K562 (cell line): ENCODE data around the gene PCDHGB1. TPM values are rescaled to one million over a fixed set of nuclear protein-coding genes. Genes with fewer than 3 reads are reported as not detected.

Source experiments
- ATAC-seq: fragments of 200-7000 bp; cut with Tn5 transposase; 3 replicates; pipeline ENCODE4 v1.9.1; 2020; ENCODE audit warnings: moderate library complexity
- BruUV-seq: library from RNA; stranded (reverse); fragments of 400-500 nt; replicated peaks from 2 replicates; lab custom pipeline; 2021; lab: Mats Ljungman, UMichigan
- CTCF ChIA-PET: fragments of 300-600 bp; formaldehyde crosslinking; extraction: SDS; loops from one replicate; lab custom pipeline; 2021; ENCODE audit warnings: low intra/inter-chr PET ratio; lab: Yijun Ruan, JAX
- POLR2A ChIA-PET: fragments of 300-600, 350-650 bp; sonication (Branson Sonifier 250); formaldehyde crosslinking; extraction: SDS; loops from one replicate; lab custom pipeline; 2021; ENCODE audit warnings: antibody characterized with exemption, inconsistent platforms; lab: Yijun Ruan, JAX
- DNase-seq, 4 experiments: peaks; one replicate each; pipeline versions ENCODE4 v3.0.0 to v3.0.0-alpha.2; 2011 to 2018; ENCODE audit warnings: low spot score in 3 of 4, mixed read lengths in 3 of 4; ENCODE audit errors: extremely low read depth in 1 of 4
- FAIRE-seq: peaks from 2 replicates; lab custom pipeline; 2011; peaks lifted over from hg19 to GRCh38; lab: Jason Lieb, UNC
- H2AFZ ChIP-seq: 2 replicates; pipeline ENCODE4 v1.6.0; 2011; ENCODE audit warnings: low read depth, low read length, control low read depth, inconsistent platforms
- H3K27ac ChIP-seq: fragments of 200-600 bp; 3 replicates; pipeline ENCODE4 v1.8.0; 2011; ENCODE audit warnings: low read depth, mild to moderate bottlenecking, control low read depth, inconsistent platforms, low read length, moderate library complexity, mixed read lengths; ENCODE audit errors: extremely low read depth
- H3K27me3 ChIP-seq, 2 experiments: fragments of 300-600 bp in 1 of 2; 2 replicates in 1 of 2; 3 replicates in 1 of 2; pipeline versions ENCODE4 v1.6.0 to v1.8.0; 2011; ENCODE audit warnings: inconsistent platforms in 2 of 2, low read length in 2 of 2, mild to moderate bottlenecking in 1 of 2, mixed read lengths in 1 of 2, moderate library complexity in 1 of 2; ENCODE audit not compliant: control insufficient read depth in 2 of 2, insufficient read depth in 2 of 2
- H3K36me3 ChIP-seq: fragments of 300-600 bp; 3 replicates; pipeline ENCODE4 v1.8.0; 2011; ENCODE audit warnings: mild to moderate bottlenecking, low read length, inconsistent platforms; ENCODE audit not compliant: control insufficient read depth, insufficient read depth
- H3K4me1 ChIP-seq, 2 experiments: fragments of 200-600 bp in 1 of 2; replicated peaks in 1 of 2; 2 replicates in 1 of 2; 3 replicates in 1 of 2; pipeline versions ENCODE4 v1.5.1 to v1.8.0; 2011; ENCODE audit warnings: inconsistent platforms in 2 of 2, low read length in 2 of 2, mild to moderate bottlenecking in 1 of 2, mixed read lengths in 1 of 2, moderate library complexity in 1 of 2; ENCODE audit not compliant: control insufficient read depth in 2 of 2, insufficient read depth in 2 of 2
- H3K4me2 ChIP-seq: 2 replicates; pipeline ENCODE4 v1.6.1; 2011; ENCODE audit warnings: low read length, control low read depth, inconsistent platforms, mixed read lengths; ENCODE audit not compliant: insufficient read depth
- H3K4me3 ChIP-seq: fragments of 200-600 bp; sonication (generic), shearing (Covaris generic); 2 replicates; pipeline ENCODE4 v1.5.1; 2016; ENCODE audit warnings: control low read depth, inconsistent platforms
- H3K79me2 ChIP-seq: fragments of 200-600 bp; 3 replicates; pipeline ENCODE4 v1.8.0; 2011; ENCODE audit warnings: low read length, inconsistent platforms; ENCODE audit not compliant: control insufficient read depth, insufficient read depth
- H3K9ac ChIP-seq, 2 experiments: 2 replicates each; pipeline versions ENCODE4 v1.6.0 to v1.6.1; 2011; ENCODE audit warnings: low read depth in 2 of 2, low read length in 2 of 2, control low read depth in 1 of 2, inconsistent platforms in 1 of 2, mild to moderate bottlenecking in 1 of 2, mixed read lengths in 1 of 2; ENCODE audit not compliant: insufficient read depth in 1 of 2
- H3K9me1 ChIP-seq: one replicate; pipeline ENCODE4 v1.6.0; 2011; ENCODE audit warnings: inconsistent platforms, mild to moderate bottlenecking, low read length, moderate library complexity; ENCODE audit not compliant: control insufficient read depth, insufficient read depth
- H3K9me3 ChIP-seq: replicated peaks from 2 replicates; pipeline ENCODE4 v1.5.1; 2011; ENCODE audit warnings: low read depth, low read length, inconsistent platforms; ENCODE audit not compliant: control insufficient read depth, insufficient read depth
- H4K20me1 ChIP-seq: replicated peaks from 2 replicates; pipeline ENCODE4 v1.6.1; 2011; ENCODE audit warnings: low read length, inconsistent platforms, mixed read lengths; ENCODE audit not compliant: control insufficient read depth, insufficient read depth
- CBX3 ChIP-seq, 2 experiments: IDR thresholded peaks; 1 replicate in 1 of 2; 2 replicates in 1 of 2; pipeline ENCODE4 v1.6.1; 2012; ENCODE audit warnings: inconsistent platforms in 2 of 2, low read length in 2 of 2, borderline replicate concordance in 1 of 2, control low read depth in 1 of 2
- EGR1 ChIP-seq: fragments of 450-650 bp; conservative IDR thresholded peaks from 2 replicates; pipeline ENCODE4 v1.6.1; 2017; ENCODE audit warnings: mild to moderate bottlenecking
- FOXM1 ChIP-seq, 2 experiments: fragments of 450-650 bp in 1 of 2; sonication (generic) in 1 of 2; formaldehyde crosslinking in 1 of 2; IDR thresholded peaks; 2 replicates each; pipeline versions ENCODE4 v1.6.1 to v1.9.0; 2017 to 2022; ENCODE audit warnings: low read depth in 2 of 2, mild to moderate bottlenecking in 2 of 2, missing genetic modification reagents in 1 of 2, moderate library complexity in 1 of 2
- IFI16 ChIP-seq: fragments of 250-450 bp; sonication (Bioruptor Pico); IDR thresholded peaks from 2 replicates; pipeline ENCODE4 v2.1.2; 2022; ENCODE audit warnings: mild to moderate bottlenecking, inconsistent platforms
- L3MBTL2 ChIP-seq: fragments of 450-650 bp; IDR thresholded peaks from 2 replicates; pipeline ENCODE4 v1.6.1; 2016; ENCODE audit warnings: mild to moderate bottlenecking, moderate library complexity
- MTA1 ChIP-seq: fragments of 450-650 bp; IDR thresholded peaks from 2 replicates; pipeline ENCODE4 v1.6.1; 2017; ENCODE audit warnings: borderline replicate concordance
- MTF1 ChIP-seq: fragments of 250-450 bp; sonication (Bioruptor Pico); IDR thresholded peaks from 2 replicates; pipeline ENCODE4 v1.9.0; 2021; ENCODE audit warnings: moderate library complexity, mild to moderate bottlenecking, inconsistent platforms, borderline replicate concordance
- NUFIP1 ChIP-seq: fragments of 450-650 bp; IDR thresholded peaks from 2 replicates; pipeline ENCODE4 v1.6.1; 2018; ENCODE audit not compliant: partially characterized antibody
- TCF3 ChIP-seq: sonication (generic); formaldehyde crosslinking; IDR thresholded peaks from 2 replicates; pipeline ENCODE4 v1.4.0; 2020; ENCODE audit warnings: mild to moderate bottlenecking, missing genetic modification reagents
- TEAD4 ChIP-seq, 2 experiments: sonication (generic) in 1 of 2; formaldehyde crosslinking in 1 of 2; IDR thresholded peaks; 2 replicates each; pipeline versions ENCODE4 v1.6.1 to v1.8.0; 2012 to 2022; ENCODE audit warnings: borderline replicate concordance in 1 of 2, inconsistent platforms in 1 of 2, low read length in 1 of 2, mild to moderate bottlenecking in 1 of 2, missing genetic modification reagents in 1 of 2
- ZNF41 ChIP-seq: fragments of 250-450 bp; sonication (Bioruptor Pico); conservative IDR thresholded peaks from 2 replicates; pipeline ENCODE4 v1.4.0; 2020; ENCODE audit warnings: mild to moderate bottlenecking
- WGBS: fragments of 100-300 bp; shearing (Covaris generic); methylation state at CpG from one replicate; pipeline ENCODE4 v1.1.6; 2016; ENCODE audit warnings: low coverage, mixed read lengths; ENCODE audit not compliant: insufficient coverage; ENCODE audit errors: missing lambda C conversion rate; 5-methylcytosine and 5-hydroxymethylcytosine counted together
- in situ Hi-C: fragments of 300-500 bp; cut with MboI; formaldehyde crosslinking; loops from 4 replicates; pipeline ENCODE4 v1.15.0; 2018; ENCODE audit warnings: inconsistent platforms, mixed read lengths
- intact Hi-C: fragments of 100-400 bp; cut with micrococcal nuclease; formaldehyde crosslinking; loops from 2 replicates; pipeline ENCODE4 v1.14.2; 2022
- polyA plus RNA-seq, 8 experiments: library from polyadenylated mRNA; depleted of rRNA in 4 of 8; stranded (reverse) in 5 of 8; unstranded in 3 of 8; fragments of >200 nt; fragmentation: Nextera tagmentation in 2 of 8; fragmentation: Illumina TruSeq in 1 of 8; extraction: Ambion mirVana in 2 of 8; extraction: Trizol in 1 of 8; gene quantifications; 2 replicates each; pipeline versions ENCODE4 v1.2.1 to v1.2.3, GENCODE V29; 2011 to 2014; ENCODE audit warnings: inconsistent platforms in 1 of 8, missing spikeins in 1 of 8
- total RNA-seq, 7 experiments: library from RNA; depleted of rRNA in 6 of 7; stranded (reverse); fragments of >200 nt in 6 of 7; fragmentation: Illumina TruSeq in 2 of 7; extraction: Trizol in 2 of 7; gene quantifications; 2 replicates each; pipeline versions ENCODE4 v1.2.1 to v1.2.3, GENCODE V29; 2011 to 2021; ENCODE audit warnings: low replicate concordance in 1 of 7
- TF ChIP-seq, protein P1 (sequence below): sonication (generic); formaldehyde crosslinking; IDR thresholded peaks from 2 replicates; pipeline ENCODE4 v1.8.1; 2022; ENCODE audit warnings: missing genetic modification reagents
- TF ChIP-seq, protein P2 (sequence below), 3 experiments: IDR thresholded peaks in 2 of 3; conservative IDR thresholded peaks in 1 of 3; 2 replicates each; pipeline ENCODE4 v1.5.1; 2011 to 2012; ENCODE audit warnings: low read length in 3 of 3, mild to moderate bottlenecking in 3 of 3, control low read depth in 2 of 3, improper control_type of control experiment in 1 of 3, inconsistent platforms in 1 of 3, low read depth in 1 of 3, mixed read lengths in 1 of 3, moderate library complexity in 1 of 3; ENCODE audit not compliant: insufficient read depth in 2 of 3
- TF ChIP-seq, protein P3 (sequence below): fragments of 250-450 bp; sonication (Bioruptor Pico); IDR thresholded peaks from 2 replicates; pipeline ENCODE4 v1.9.0; 2021; ENCODE audit warnings: mild to moderate bottlenecking
- TF ChIP-seq, protein P4 (sequence below): sonication (generic); formaldehyde crosslinking; IDR thresholded peaks from 2 replicates; pipeline ENCODE4 v1.8.0; 2022; ENCODE audit warnings: mild to moderate bottlenecking, missing genetic modification reagents

PCDHGB1 gene
- total and polyA plus RNA-seq, 9 of the 15 experiments (the other 6 are each of a cell fraction or from before 2014, with no cell fraction given): 0.06 to 0.20 (median 0.07) TPM; not detected in 2

DNA sequence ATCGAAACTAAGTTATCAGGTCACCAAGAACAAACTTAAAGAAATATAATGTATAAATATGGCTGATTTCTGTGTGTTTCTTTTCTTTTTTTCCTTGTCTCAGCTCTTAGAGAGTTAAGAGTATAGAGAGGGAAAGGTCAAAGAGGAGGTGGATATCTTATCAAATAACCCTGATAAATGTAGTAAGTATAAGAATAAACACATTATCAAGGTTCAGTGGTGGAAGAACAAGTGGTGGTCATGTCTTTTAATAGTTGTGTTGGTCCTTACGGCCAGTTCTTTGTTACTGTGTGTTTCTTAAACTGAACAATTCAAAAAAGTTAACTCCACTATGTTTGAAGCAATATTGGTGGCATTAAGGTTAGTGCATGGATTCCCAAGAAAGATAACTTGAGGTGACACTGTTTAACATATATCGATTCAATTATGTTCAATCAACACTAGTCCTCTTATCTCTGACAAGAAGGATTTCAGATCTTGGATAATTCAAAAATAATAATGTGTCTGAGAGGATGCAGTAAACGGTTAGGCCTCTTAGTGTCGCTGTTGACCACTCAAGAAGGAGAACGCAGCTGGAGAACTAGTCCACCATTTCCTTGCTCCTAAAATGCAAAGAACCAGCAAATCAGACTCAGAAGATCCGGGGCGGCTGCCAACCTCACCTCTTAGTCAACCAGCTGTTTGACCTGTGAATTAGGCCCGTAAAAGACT lies 6.5 kb upstream of the PCDHGB1 start, which contains the start of gene PCDHGA3:
PCDHGA3 (plus strand) TSS at position 588 of the 711 bp plus-strand sequence. CDS start 205 bp downstream, outside the sequence.
- peak within 1 kb of the TSS; percentile 72 for H3K4me2 ChIP-seq
- peak; percentile 69 for FAIRE-seq
- intact Hi-C loops: loop anchor here (5.0 kb wide), 1 partner anchor 169 kb away; no protein-coding TSS in a partner anchor
- peak; percentile 48 to 67 (median 50) for DNase-seq
- no peaks in the 10 kb centered on the region for H3K9me1 ChIP-seq
- peak within 1 kb of the TSS; percentile 40 for H3K4me3 ChIP-seq
- no peaks in the 10 kb centered on the region for H4K20me1 ChIP-seq
- ChIA-PET POLR2A (interaction anchor here (1.1 kb wide), 1 partner anchor 221 kb away, joined by 4 read pairs; no protein-coding TSS in a partner anchor), CTCF (interaction anchor here (0.7 to 2.0 kb wide), 4 partner anchors 20 to 217 kb away, joined by 3 to 4 read pairs (median 4); no protein-coding TSS in a partner anchor)
- H3K36me3 ChIP-seq: no peaks in the 10 kb centered on the region
- H3K27me3 ChIP-seq: peaks cover 10 to 26% of the 10 kb centered on the region in 2 experiments; a peak in 4 of 5 replicates
- 5% methylated on average over 9 of the region's 9 CpGs for WGBS
- H3K4me1 ChIP-seq: peaks cover 0 to 9% of the 10 kb centered on the region in 2 experiments; a peak in 3 of 5 replicates
- H3K27ac ChIP-seq: no peak within 1 kb of the TSS
- peak; percentile 80 for ATAC-seq
- peak within 1 kb of the TSS; percentile 89 for H2AFZ ChIP-seq
- H3K79me2 ChIP-seq: no peaks in the 10 kb centered on the region
- no peaks in the 10 kb centered on the region for H3K9me3 ChIP-seq
- in situ Hi-C loops: no loop called here
- peak within 1 kb of the TSS; percentile 37 to 39 for H3K9ac ChIP-seq
- BruUV-seq: no TSS peak
- no peak for TF ChIP-seq MTA1
- TF ChIP-seq TCF3 (CRISPR knock-in tag): no peak
- TF ChIP-seq IFI16 (CRISPR knock-in tag): no peak
- TF ChIP-seq, protein P1, sequence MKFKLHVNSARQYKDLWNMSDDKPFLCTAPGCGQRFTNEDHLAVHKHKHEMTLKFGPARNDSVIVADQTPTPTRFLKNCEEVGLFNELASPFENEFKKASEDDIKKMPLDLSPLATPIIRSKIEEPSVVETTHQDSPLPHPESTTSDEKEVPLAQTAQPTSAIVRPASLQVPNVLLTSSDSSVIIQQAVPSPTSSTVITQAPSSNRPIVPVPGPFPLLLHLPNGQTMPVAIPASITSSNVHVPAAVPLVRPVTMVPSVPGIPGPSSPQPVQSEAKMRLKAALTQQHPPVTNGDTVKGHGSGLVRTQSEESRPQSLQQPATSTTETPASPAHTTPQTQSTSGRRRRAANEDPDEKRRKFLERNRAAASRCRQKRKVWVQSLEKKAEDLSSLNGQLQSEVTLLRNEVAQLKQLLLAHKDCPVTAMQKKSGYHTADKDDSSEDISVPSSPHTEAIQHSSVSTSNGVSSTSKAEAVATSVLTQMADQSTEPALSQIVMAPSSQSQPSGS (CRISPR knock-in tag): no peak
- TF ChIP-seq, protein P2, sequence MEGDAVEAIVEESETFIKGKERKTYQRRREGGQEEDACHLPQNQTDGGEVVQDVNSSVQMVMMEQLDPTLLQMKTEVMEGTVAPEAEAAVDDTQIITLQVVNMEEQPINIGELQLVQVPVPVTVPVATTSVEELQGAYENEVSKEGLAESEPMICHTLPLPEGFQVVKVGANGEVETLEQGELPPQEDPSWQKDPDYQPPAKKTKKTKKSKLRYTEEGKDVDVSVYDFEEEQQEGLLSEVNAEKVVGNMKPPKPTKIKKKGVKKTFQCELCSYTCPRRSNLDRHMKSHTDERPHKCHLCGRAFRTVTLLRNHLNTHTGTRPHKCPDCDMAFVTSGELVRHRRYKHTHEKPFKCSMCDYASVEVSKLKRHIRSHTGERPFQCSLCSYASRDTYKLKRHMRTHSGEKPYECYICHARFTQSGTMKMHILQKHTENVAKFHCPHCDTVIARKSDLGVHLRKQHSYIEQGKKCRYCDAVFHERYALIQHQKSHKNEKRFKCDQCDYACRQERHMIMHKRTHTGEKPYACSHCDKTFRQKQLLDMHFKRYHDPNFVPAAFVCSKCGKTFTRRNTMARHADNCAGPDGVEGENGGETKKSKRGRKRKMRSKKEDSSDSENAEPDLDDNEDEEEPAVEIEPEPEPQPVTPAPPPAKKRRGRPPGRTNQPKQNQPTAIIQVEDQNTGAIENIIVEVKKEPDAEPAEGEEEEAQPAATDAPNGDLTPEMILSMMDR (IDR thresholded peaks at IDR 0.05 in 2 of 3, conservative IDR thresholded peaks at IDR 0.05 in 1 of 3; ENCODE audit: insufficient read depth in 2 of 3, low read depth in 1 of 3, low read length in 3 of 3): peak; percentile 60 to 79 (median 74); a peak in 5 of 6 replicates
- no peak for TF ChIP-seq EGR1
- TF ChIP-seq, protein P3, sequence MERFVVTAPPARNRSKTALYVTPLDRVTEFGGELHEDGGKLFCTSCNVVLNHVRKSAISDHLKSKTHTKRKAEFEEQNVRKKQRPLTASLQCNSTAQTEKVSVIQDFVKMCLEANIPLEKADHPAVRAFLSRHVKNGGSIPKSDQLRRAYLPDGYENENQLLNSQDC: no peak
- 0 out of 2 replicates have a peak, but pooled peaks have one; percentile 10 for TF ChIP-seq L3MBTL2
- TF ChIP-seq ZNF41 (CRISPR knock-in tag): no peak
- no peak for TF ChIP-seq NUFIP1
- no peak for TF ChIP-seq MTF1 (CRISPR knock-in tag)
- TF ChIP-seq FOXM1 (IDR thresholded peaks at IDR 0.05; ENCODE audit: low read depth): no peak
- TF ChIP-seq FOXM1 (CRISPR knock-in tag; IDR thresholded peaks at IDR 0.05; ENCODE audit: low read depth): no peak
- 0 out of 3 replicates have a peak, but pooled peaks of 1 of the 2 experiments have one; percentile 24 for TF ChIP-seq CBX3 (IDR thresholded peaks at IDR 0.05; ENCODE audit: borderline replicate concordance in 1 of 2, low read length in 2 of 2)
- TF ChIP-seq, protein P4, sequence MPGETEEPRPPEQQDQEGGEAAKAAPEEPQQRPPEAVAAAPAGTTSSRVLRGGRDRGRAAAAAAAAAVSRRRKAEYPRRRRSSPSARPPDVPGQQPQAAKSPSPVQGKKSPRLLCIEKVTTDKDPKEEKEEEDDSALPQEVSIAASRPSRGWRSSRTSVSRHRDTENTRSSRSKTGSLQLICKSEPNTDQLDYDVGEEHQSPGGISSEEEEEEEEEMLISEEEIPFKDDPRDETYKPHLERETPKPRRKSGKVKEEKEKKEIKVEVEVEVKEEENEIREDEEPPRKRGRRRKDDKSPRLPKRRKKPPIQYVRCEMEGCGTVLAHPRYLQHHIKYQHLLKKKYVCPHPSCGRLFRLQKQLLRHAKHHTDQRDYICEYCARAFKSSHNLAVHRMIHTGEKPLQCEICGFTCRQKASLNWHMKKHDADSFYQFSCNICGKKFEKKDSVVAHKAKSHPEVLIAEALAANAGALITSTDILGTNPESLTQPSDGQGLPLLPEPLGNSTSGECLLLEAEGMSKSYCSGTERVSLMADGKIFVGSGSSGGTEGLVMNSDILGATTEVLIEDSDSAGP (CRISPR knock-in tag): no peak
- 0 out of 2 replicates have a peak, but pooled peaks have one; percentile 39 for TF ChIP-seq TEAD4 (IDR thresholded peaks at IDR 0.05; ENCODE audit: low read length)
- no peak for TF ChIP-seq TEAD4 (CRISPR knock-in tag; IDR thresholded peaks at IDR 0.05; ENCODE audit: borderline replicate concordance)
